Hematopoietic multipotent progenitor cell treated with erythropoietin and hydrocortisone succinate and interleukin-3 and kit ligand, for 8 days (in vitro differentiated cells): ENCODE measurements around the gene NPHP4.

ENCODE experiments used
- DNase-seq: peaks from one replicate; pipeline ENCODE4 v3.0.0-alpha.2; 2015

NPHP4 gene

GRCh38 chr1:5844442-5844841 is 147.8 kb downstream of the NPHP4 start:
- no peak for DNase-seq

- no peak for DNase-seq
Observed at GRCh38 chr1:5843521-5844096, 148.6 kb downstream of the NPHP4 start.

GRCh38 chr1:5842679-5843078 is 149.5 kb downstream of the NPHP4 start:
- no peak for DNase-seq

- DNase-seq: no peak
Observed at GRCh38 chr1:5840551-5841001, 151.6 kb downstream of the NPHP4 start.

- DNase-seq: no peak
Observed at GRCh38 chr1:5839881-5840550, 152.2 kb downstream of the NPHP4 start.

GRCh38 chr1:5839161-5839880 is 152.9 kb downstream of the NPHP4 start:
- DNase-seq: no peak

GRCh38 chr1:5837976-5838653 is 154.1 kb downstream of the NPHP4 start:
- DNase-seq: no peak

GRCh38 chr1:5836776-5837440 is 155.3 kb downstream of the NPHP4 start:
- DNase-seq: no peak

GRCh38 chr1:5835179-5835562 is 157.1 kb downstream of the NPHP4 start:
- no peak for DNase-seq

- no peak for DNase-seq
Observed at GRCh38 chr1:5834477-5835178, 157.6 kb downstream of the NPHP4 start.

GRCh38 chr1:5833911-5834310 is 158.3 kb downstream of the NPHP4 start:
- DNase-seq: no peak

GRCh38 chr1:5832916-5833895 is 159.0 kb downstream of the NPHP4 start:
- no peak for DNase-seq

- no peak for DNase-seq
Observed at GRCh38 chr1:5831600-5832335, 160.5 kb downstream of the NPHP4 start.

- no peak for DNase-seq
Observed at GRCh38 chr1:5830771-5831599, 161.2 kb downstream of the NPHP4 start.

GRCh38 chr1:5829414-5829813 is 162.8 kb downstream of the NPHP4 start:
- no peak for DNase-seq

- no peak for DNase-seq
Observed at GRCh38 chr1:5828308-5828935, 163.8 kb downstream of the NPHP4 start.

- DNase-seq: no peak
Observed at GRCh38 chr1:5827516-5827915, 164.7 kb downstream of the NPHP4 start.

GRCh38 chr1:5826601-5827000 is 165.6 kb downstream of the NPHP4 start:
- DNase-seq: no peak

GRCh38 chr1:5822726-5823125 is 169.5 kb downstream of the NPHP4 start:
- DNase-seq: no peak
